ENCODE measurements around the gene CABLES1.
"Not testable (repeated sequence)": the region's sequence is repeated elsewhere in the genome, so short reads cannot be mapped to it uniquely, and the experiment has no call there.

CABLES1 gene

GRCh38 chr18:23143016-23143814, 7.9 kb downstream of the CABLES1 start:
- DNase-seq, result no peak

- no peak for DNase-seq
Measured at GRCh38 chr18:23143815-23144261, 8.6 kb downstream of the CABLES1 start.

GRCh38 chr18:23144640-23145039, 9.4 kb downstream of the CABLES1 start:
- no peak for DNase-seq

GRCh38 chr18:23145621-23146020, 10.3 kb downstream of the CABLES1 start:
- no peak for DNase-seq

DNA sequence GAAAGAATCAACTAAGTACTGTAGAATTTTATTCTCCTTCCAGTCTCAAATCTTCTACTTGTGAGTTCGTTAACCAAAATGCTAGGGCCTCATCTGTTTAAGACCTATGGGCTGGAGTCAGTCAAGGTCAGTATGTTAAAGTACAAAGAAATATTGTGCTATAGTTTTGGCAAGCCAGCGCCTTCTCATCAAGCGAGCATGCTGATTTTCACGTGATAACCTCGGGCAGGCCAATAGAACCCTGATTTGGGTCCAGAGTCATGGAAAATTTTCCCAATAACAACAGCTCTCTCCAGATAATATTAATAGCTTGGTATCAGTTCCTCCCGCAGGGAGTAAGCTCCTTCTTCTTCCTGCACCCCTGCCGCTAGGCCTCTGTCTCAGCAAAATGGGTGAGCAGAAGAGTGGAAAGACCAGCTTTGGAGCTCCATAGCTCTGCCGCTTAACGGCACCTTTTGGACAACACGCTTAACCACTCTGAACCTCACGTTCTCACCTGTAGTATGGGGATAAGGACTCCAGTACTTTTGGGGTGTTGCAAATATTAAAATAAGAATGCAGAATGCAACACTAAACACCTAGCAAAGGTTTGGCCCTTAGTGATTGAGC, 11.7 kb downstream of the CABLES1 start:
- DNase-seq, result no peak

DNA sequence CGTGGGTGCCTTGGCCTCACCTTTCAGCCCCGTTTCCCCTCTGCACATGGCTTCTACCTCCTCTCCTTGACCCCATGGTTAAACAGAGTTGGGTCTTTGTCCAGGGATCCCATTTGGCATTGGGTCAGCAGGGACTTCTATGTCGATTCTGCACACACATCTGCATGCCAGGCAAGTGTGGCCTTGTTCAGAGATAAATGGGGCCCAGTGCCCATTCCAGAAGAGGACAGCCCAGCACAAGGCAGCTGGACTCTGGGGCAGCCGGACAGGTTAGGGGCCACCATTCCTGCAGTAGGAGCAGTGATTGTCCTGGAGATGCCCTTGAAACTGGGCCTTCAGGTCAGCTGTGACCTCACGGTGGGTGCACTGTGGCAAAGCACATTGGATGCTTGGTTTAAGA, 13.1 kb downstream of the CABLES1 start:
- DNase-seq, result no peak

DNA sequence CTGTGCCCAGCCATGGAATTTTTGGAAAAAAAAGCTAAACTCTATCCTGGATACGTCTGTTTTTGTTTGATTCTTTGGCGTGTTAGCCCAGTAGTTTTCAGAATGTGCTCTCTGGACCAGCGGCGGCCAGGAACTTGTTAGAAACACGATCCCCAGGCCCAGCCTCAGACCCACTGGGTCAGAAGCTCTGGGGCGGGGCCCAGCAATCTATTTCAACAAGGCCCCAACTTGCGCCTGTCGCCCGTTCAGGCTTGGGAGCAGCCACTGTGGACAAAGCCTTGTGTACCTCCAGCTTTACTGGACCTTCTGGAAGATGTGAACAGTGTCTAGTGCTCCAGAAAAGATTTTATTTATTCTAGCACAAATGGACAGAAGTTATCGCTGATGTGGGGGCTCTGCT, 14.3 kb downstream of the CABLES1 start:
- no peak for DNase-seq

DNA sequence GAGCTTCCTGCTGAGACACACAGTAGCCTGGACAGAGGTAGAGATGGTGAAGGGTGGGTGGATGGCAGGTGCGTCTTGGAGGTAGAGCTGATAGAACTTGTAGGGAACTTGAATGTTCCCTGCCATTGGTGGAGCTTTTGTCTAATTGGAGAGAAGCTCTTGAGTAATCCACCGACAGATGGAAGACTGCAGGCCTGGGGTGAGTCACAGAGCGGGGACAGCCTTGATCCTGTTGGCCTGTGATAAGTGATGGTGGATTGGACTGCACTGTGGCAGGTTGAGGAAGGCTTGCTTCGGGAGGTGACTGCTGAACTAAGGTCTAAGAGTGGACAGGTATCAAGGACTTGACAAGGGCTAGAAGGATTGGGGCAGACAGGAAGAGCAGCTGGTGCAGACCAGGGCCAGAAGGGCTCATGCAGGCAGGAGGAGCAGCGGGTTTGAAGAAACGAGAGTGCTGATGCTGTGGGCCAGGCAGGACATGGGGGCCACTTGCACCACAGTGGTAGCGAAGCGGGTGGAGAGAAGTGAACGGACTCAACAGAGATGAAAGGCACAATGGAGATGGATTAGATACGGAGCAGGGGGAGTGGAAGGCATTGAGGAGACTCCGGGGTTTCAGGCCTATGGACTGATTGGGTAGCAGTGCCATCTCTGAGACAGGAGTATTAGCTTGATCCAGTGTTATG, 16.3 kb downstream of the CABLES1 start:
- no peak for DNase-seq

DNA sequence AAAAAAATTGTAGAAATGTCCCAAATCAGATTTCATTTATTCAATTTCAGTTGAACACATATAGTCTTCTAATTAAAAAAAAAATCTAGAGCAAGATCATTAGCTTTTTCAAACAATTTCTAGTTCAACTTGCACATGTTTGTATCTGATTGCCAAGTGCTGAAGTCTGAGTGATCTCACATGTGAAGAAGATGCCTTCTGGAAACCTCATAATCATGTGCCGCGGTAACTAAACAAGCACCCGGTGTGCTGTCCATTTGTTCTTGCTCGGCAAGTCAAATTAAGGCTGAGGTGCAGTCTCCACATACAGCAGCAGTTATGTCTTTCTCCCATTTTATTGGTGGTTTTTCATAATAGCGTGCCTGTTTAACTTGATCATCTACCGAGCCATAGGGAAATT, 18.7 kb downstream of the CABLES1 start:
- DNase-seq, result no peak

- no peak for DNase-seq
Measured at GRCh38 chr18:23154823-23155500, 19.7 kb downstream of the CABLES1 start.

- DNase-seq, result no peak
Measured at GRCh38 chr18:23155537-23155936, 20.3 kb downstream of the CABLES1 start.

DNA sequence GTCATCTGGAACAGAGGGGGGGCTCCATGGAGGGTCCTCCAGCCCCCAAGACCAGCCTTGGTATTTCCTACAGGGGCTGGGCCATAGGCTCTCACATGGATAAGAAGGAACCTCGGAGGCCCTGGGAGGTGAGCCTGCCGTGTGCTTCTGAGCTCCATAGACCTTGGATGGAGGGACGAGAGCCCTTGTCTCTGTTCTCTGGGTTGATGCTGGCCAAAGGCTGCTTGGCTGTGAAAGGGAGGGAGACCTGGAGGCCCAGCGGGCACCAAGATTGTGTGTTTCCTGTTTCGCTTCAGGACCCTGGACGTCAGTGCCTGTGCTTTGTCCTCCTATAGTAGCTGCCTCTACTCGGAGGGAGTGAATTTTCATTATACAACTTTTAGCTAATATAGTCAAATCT, 20.8 kb downstream of the CABLES1 start:
- DNase-seq, result no peak

DNA sequence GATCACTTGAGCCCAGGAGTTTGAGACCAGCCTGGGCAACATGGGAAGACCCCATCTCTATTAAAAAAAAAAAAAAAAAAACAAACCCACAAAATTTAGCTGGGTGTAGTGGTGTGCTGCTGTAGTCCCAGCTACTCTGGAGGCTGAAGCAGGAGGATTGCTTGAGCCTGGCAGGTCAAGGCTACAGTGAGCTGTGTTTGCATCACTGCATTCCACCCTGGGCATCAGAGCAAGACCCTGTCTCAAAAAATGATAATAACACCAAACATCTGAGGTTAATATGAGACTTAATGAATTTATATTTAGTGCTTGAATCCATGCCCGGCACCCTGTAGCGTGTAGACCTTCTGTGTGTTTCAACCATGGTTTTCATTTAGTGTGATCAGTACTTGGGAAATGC, 22.8 kb downstream of the CABLES1 start:
- no peak for DNase-seq

- not testable (repeated sequence) for DNase-seq
Measured at GRCh38 chr18:23158884-23159283, 23.6 kb downstream of the CABLES1 start.

GRCh38 chr18:23159344-23159743, 24.1 kb downstream of the CABLES1 start:
- no peak for DNase-seq

- no peak for DNase-seq
Measured at GRCh38 chr18:23162473-23162872, 27.2 kb downstream of the CABLES1 start.

DNA sequence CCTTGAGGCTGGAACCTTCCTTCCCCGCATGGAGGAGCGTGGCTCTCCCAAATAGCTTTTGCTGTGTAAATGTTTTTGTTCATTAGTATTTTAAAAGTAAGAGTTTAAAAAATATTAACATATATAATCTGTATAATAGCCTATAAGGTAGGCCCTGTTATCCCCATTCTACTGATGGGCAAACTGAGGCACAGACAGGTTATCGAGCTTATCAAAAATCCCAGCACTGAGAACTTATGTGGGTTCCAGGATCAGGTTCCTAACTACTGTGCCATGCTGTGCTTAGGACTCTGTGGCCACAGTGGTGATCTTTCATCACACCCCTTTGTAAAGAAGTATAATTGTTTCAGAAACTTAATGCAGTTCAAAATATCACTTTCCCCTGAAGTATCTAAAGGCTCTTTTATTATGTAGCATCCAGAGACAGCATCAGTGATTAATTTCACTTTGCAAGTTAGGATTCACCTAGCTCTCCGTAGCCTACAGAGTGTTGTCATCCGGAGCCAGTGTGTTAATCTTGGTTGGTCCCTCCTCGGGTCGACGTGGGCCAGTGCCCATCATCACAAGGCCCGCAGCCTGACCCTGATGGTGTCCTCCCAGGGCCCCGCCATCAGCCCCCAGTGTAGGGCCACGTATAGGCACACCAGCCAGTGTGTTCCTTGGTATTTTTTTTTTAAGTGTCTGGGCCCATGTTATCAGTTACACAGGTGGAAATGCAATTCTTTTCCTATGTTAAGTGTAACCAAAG, 28.7 kb downstream of the CABLES1 start:
- DNase-seq, result no peak

- DNase-seq, result no peak
Measured at GRCh38 chr18:23165271-23166068, 30.2 kb downstream of the CABLES1 start.

- DNase-seq, result no peak
Measured at GRCh38 chr18:23166891-23167541, 31.7 kb downstream of the CABLES1 start.

- DNase-seq, result no peak
Measured at GRCh38 chr18:23169673-23170044, 34.4 kb downstream of the CABLES1 start.

- DNase-seq, result no peak
Measured at GRCh38 chr18:23170137-23170536, 34.9 kb downstream of the CABLES1 start.

Data from NCI-H187 treated with DMSO at 0.1 percent for 48 hours (cell line).